Natural killer cell treated with Interleukin-12 subunit alpha and Interleukin-12 subunit beta and Interleukin-15 and Interleukin-18, amount 100 ng/mL, for 72 hours (primary cell): ENCODE data around the gene ST7L. TPM values are rescaled to one million over a fixed set of nuclear protein-coding genes. Genes with fewer than 3 reads are reported as not detected.
A peak's percentile ranks its signal among the peaks of the same experiment; 100 is the strongest.
"Not testable (repeated sequence)": the region's sequence is repeated elsewhere in the genome, so short reads cannot be mapped to it uniquely, and the experiment has no call there.

Experiments used
- ATAC-seq, 2 donors: fragments of 150-1000 bp; cut with Tn5 transposase in 1 of 2; sonication (Bioruptor Pico), chemical (Tn5 transposase) in 1 of 2; 2 replicates each; pipeline ENCODE4 v1.10.0; 2021
- DNase-seq: peaks from one replicate; pipeline ENCODE4 v3.0.0; 2022; ENCODE audit warnings: low spot score
- H3K27ac Mint-ChIP-seq, 2 donors: 1 replicate in 1 of 2; 2 replicates in 1 of 2; pipeline ENCODE4 v1.8.0; 2022; ENCODE audit warnings: mixed read lengths in 2 of 2, mild to moderate bottlenecking in 1 of 2, moderate library complexity in 1 of 2
- H3K27me3 Mint-ChIP-seq, 2 donors: 1 replicate in 1 of 2; 2 replicates in 1 of 2; pipeline ENCODE4 v1.8.0; 2022; ENCODE audit warnings: mixed read lengths in 2 of 2
- H3K36me3 Mint-ChIP-seq: one replicate; pipeline ENCODE4 v1.8.0; 2022; ENCODE audit warnings: mixed read lengths
- H3K4me1 Mint-ChIP-seq, 2 donors: 1 replicate in 1 of 2; 2 replicates in 1 of 2; pipeline ENCODE4 v1.8.0; 2022; ENCODE audit warnings: low read depth in 2 of 2, mixed read lengths in 2 of 2, mild to moderate bottlenecking in 1 of 2
- H3K4me3 Mint-ChIP-seq: one replicate; pipeline ENCODE4 v1.8.0; 2022; ENCODE audit warnings: mixed read lengths
- H3K9me3 Mint-ChIP-seq: 2 replicates; pipeline ENCODE4 v1.8.0; 2022; ENCODE audit warnings: mixed read lengths
- total RNA-seq, 2 donors: library from RNA; stranded (reverse); gene quantifications; one replicate each; pipeline ENCODE4 v1.2.3, GENCODE V29; 2022

ST7L gene
- total RNA-seq, 2 donors from 2014 or later: 11.9 to 19.2 TPM

DNA sequence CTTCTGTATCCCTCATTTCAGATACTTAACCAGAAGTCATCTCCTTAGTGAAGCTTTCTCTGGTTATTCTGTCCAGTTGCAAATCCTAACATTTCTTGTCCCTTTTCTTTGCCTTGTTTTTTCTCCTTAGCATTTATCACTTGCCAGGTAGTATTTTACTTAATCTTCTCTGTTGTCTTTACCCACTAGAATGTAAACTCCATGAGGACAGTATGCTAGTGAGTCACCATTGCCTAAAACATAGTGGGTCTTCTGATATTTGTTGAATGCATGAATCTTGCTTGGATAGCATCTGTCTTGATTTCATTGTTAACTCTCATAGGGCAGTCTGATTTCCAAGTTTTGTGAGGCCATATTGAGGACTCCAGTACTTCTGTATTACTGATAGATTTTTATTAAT, 10.3 kb upstream of the ST7L start:
- Mint-ChIP-seq H3K4me1 (peaks cover 72 to 84% of the 10 kb centered on the region in 2 donors), H3K9me3 (no peaks in the 10 kb centered on the region), H3K27me3 (no peaks in the 10 kb centered on the region), H3K36me3 (peaks cover 27% of the 10 kb centered on the region), H3K27ac (peak overlapping the region; percentile 3 to 6), H3K4me3 (peak overlapping the region; percentile 16)
- ATAC-seq (no peak), DNase-seq (no peak)

DNA sequence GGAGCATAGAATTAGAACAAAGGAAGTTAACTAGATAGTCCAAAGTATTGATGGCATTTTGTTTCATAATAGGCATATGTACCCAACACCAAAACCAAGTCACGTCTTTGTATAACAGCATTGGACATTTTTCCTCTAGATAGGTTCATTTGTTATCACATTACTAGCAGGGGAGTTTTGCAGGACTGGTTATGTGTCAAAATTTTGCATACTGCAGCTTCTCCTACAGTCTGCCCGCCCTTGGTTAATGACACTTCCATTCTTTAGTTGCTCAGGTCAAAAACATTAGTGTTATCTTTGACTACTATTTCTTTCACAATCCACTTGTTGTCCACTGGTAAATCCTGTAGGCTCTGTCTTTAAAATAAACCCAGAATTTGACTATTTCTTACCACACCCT, 9.6 kb upstream of the ST7L start:
- Mint-ChIP-seq H3K27me3 (no peaks in the 10 kb centered on the region), H3K36me3 (peaks cover 22% of the 10 kb centered on the region)
- ATAC-seq: peak in 1 of 2 donors; percentile 77

DNA sequence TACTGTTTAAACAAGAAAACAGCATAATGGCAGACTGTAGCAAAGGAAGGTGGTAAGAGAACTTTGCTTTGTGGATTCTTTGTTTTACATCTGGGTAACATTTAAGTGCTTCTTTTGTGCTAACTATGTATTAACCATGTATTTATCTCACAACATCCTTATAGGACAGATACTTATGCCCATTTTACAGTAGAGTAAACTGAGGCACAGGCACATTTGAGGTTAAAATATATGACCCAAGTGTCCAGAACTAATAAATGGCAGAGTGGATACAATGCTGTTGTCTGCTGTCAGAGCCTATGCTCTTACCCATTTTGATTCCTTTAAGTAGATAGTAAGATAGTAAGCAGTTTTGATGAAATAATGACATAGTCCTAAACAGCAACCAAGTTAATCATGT, 7.9 kb upstream of the ST7L start:
- Mint-ChIP-seq H3K4me1 (peaks cover 65 to 68% of the 10 kb centered on the region in 2 donors), H3K4me3 (no peak overlapping the region), H3K36me3 (peaks cover 19% of the 10 kb centered on the region), H3K27ac (peak overlapping the region in 1 of 2 donors; percentile 15), H3K9me3 (no peaks in the 10 kb centered on the region), H3K27me3 (no peaks in the 10 kb centered on the region)
- ATAC-seq: no peak
- DNase-seq: no peak

More for the DNA sequence above, 9.6 kb upstream of the ST7L start:
- no peak for DNase-seq
- Mint-ChIP-seq H3K9me3 (no peaks in the 10 kb centered on the region), H3K27ac (peak overlapping the region; percentile 6 to 41), H3K4me1 (peaks cover 67 to 77% of the 10 kb centered on the region in 2 donors), H3K4me3 (peak overlapping the region; percentile 37)

DNA sequence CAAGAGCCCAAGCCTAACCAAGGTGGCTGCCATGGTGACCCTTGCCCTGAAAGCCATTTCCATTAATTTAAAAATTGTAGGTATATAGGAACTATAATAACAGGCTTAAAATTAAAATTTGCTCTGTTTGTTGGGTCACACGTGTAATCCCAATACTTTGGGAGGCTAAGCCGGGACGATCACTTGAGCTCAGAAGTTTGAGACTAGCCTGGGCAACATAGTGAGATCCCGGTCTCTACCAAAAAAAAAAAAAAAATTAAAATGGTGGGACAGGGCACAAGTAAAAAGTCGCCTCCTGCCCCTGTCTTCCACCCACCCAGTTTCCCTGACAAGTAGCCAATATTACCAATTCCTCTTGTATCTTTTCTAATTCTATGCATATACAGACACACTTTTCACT, 7.3 kb upstream of the ST7L start:
- no peak for ATAC-seq
- Mint-ChIP-seq H3K4me3 (peak overlapping the region; percentile 18), H3K27me3 (no peaks in the 10 kb centered on the region), H3K36me3 (peaks cover 19% of the 10 kb centered on the region), H3K9me3 (no peaks in the 10 kb centered on the region), H3K27ac (peak overlapping the region; percentile 5 to 15), H3K4me1 (peaks cover 63 to 65% of the 10 kb centered on the region in 2 donors)
- no peak for DNase-seq

DNA sequence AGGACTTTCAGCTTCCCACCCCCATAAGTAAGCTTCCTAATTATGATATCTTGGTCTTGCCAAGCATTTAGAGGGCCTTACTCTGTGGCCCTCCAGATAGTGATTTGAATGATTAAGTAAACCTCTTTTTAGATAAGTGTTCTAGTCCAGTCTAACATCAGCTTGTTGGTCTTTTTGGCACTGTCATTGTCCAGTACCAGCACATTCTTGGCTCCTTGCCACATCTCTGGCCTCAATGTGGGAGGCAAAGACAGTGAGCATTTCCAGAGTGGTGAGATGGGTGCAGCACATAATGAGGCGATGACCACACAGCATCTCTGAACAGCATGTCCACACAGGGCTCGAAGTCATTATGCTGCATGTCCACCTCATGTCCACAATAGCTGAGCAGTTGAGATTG, 6.8 kb upstream of the ST7L start:
- Mint-ChIP-seq H3K27me3 (no peaks in the 10 kb centered on the region), H3K4me3 (peak overlapping the region; percentile 18), H3K27ac (peak overlapping the region in 1 of 2 donors; percentile 5), H3K4me1 (peaks cover 58 to 63% of the 10 kb centered on the region in 2 donors), H3K9me3 (no peaks in the 10 kb centered on the region), H3K36me3 (peaks cover 14% of the 10 kb centered on the region)
- peak in 1 of 2 donors; percentile 38 for ATAC-seq
- DNase-seq: no peak

DNA sequence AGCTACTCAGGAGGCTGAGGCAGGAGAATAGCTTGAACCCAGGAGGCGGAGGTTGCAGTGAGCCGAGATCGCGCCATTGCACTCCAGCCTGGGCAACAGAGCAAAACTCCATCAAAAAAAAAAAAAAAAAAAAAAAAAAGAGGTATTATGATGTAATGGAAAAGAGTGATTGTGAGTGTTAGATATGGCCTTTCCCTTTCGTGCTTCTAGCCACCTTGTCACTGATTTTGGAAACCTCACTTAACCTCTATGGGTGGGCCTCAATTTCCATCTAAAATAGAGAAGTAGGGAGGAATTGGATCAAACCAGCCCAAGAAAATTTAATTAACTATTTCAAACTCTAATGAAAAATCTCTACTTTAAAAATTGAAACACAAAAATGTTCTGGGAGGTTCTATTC, 5.6 kb upstream of the ST7L start:
- not testable (repeated sequence) for ATAC-seq, DNase-seq, H3K27me3 Mint-ChIP-seq, H3K9me3 Mint-ChIP-seq
- peak overlapping the region in 1 of 2 donors; percentile 5 for H3K27ac Mint-ChIP-seq
- peak overlapping the region; percentile 47 for H3K4me3 Mint-ChIP-seq
- peaks cover 51 to 62% of the 10 kb centered on the region in 2 donors for H3K4me1 Mint-ChIP-seq
- H3K36me3 Mint-ChIP-seq: peaks cover 20% of the 10 kb centered on the region

DNA sequence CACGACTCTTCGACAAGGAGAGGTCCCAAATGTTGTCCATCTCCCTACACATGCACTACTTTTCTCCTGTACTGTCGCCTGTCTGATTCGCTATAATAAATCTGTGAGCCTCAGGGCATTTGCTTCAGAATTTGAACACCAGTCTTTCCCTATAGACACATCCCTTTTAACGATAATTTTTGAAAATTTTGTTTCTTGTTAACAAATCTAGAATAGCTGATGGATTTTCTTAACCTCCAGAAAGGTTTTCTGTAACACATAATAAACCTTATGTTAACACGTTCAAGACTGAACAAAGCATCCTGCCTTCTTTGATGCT, 1.4 kb upstream of the ST7L start:
- ATAC-seq (no peak), DNase-seq (no peak)
- H3K27me3 Mint-ChIP-seq: no peaks in the 10 kb centered on the region
- peaks cover 27 to 44% of the 10 kb centered on the region in 2 donors for H3K4me1 Mint-ChIP-seq
- peak overlapping the region; percentile 99 for H3K27ac Mint-ChIP-seq
- peaks cover 8% of the 10 kb centered on the region for H3K36me3 Mint-ChIP-seq
- H3K9me3 Mint-ChIP-seq: no peaks in the 10 kb centered on the region
- H3K4me3 Mint-ChIP-seq: peak overlapping the region; percentile 99

DNA sequence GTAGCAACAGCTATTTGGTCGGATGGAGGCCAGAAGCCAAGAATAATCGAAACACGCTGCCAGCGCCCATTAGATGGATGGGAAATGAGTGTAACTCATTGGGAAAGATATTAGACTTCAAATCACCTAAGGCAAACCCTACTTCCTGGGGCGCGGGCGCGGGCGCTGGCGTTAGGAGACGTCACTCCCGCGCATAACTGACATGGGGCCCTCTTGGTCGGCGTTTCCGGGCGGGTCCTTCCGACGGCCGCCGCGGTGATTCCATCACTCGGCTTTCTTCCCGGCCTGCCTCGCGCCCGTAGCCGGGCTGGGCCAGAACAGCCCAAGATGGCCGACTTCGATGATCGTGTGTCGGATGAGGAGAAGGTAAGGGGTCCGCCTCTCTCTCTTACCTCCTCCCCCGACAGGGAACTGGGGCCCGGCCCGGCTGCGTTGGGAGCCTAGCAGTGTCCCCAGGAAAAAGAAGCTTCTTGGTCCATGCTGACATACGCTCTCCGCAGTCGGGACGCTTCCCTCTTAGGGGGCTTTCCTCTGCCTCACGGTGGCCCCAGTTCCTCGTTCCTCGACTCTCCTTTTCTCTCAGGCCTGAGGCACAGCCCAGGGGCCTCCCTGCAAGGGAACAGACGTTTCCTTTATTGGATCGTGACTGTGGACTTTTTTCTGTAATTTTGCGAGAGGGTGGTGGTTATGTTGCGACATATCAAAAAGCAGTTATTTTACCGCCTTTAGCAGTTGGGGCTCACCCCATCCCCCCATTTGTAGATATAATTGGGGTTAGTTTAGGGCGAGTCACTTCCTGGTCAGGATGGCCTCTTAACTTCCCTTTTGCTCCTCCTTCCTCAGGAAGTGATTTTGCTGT, 806 bp upstream of the ST7L start, which contains the start of gene CAPZA1:
Gene CAPZA1 (plus strand): TSS at position 315 of the 859 bp plus-strand sequence. CDS start 13 bp downstream, at position 328.
- DNase-seq (peak; percentile 95), ATAC-seq (peak; percentile 96 to 98)
- no peaks in the 10 kb centered on the region for H3K9me3 Mint-ChIP-seq
- no peaks in the 10 kb centered on the region for H3K27me3 Mint-ChIP-seq
- peaks cover 8% of the 10 kb centered on the region for H3K36me3 Mint-ChIP-seq
- peaks cover 21 to 38% of the 10 kb centered on the region in 2 donors for H3K4me1 Mint-ChIP-seq
- peak within 1 kb of the TSS; percentile 99 for H3K27ac Mint-ChIP-seq
- H3K4me3 Mint-ChIP-seq: peak within 1 kb of the TSS; percentile 99

DNA sequence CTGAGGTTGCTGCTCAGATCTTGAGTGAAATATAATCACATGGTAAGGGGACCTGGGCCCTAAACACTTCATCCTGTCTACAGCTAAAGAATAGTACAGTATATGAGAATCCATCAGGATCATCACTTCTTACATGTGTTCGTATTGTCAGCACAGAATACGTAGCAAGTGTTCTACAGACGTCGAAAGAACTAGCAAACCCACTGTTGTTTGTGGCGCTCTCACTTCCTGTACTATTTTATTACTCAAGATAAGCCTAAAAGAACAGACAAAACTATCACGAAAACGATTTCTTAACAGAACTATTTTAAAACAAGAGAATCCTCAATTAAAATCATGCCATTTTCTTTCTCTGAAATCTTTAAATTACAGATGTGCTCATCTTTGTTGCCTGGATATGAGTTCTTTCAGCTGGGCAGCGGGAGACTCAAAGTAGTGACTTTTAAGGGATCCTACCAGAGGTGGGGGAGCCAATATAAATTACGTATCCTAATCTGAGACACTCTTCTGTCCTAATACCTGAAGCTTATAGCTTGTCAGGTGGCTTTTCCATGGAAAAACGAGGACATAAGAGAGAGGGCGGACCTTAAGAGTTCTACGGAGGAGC, 724 bp downstream of the ST7L start:
- H3K4me1 Mint-ChIP-seq: peaks cover 18 to 34% of the 10 kb centered on the region in 2 donors
- DNase-seq (no peak), ATAC-seq (peak in 1 of 2 donors; percentile 40)
- peak overlapping the region; percentile 99 for H3K27ac Mint-ChIP-seq
- peak overlapping the region; percentile 99 for H3K4me3 Mint-ChIP-seq
- peaks cover 8% of the 10 kb centered on the region for H3K36me3 Mint-ChIP-seq
- H3K27me3 Mint-ChIP-seq: no peaks in the 10 kb centered on the region
- H3K9me3 Mint-ChIP-seq: no peaks in the 10 kb centered on the region

DNA sequence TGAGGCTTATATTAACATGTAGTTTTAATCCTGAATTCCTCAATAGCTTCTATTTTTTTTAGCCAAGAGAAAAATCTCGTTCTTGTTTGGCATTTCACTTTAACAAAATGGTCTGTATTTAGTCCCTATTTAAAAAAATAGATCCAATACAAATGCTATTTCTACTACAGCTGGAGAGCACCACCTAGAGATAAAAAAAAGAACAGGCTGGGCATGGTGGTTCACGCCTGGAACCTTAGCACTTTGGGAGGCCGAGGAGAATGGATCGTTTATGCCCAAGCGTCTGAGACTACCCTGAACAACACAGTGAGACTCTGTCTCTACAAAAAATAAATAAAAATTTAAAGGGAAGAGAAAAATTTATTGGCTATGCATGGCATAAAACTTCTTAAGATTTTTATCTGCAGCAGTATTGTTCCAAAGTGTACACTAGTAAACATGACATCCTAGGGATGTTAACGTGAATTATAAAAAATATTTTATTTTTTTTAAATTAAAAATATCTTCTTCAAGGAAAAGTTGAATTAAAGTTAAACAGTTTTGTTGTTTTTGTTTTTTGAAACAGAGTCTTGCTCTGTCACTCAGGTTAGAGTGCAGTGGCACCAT, 4.4 kb downstream of the ST7L start:
- H3K4me1 Mint-ChIP-seq: peaks cover 15 to 17% of the 10 kb centered on the region in 2 donors
- H3K9me3 Mint-ChIP-seq: no peaks in the 10 kb centered on the region
- ATAC-seq (no peak), DNase-seq (no peak)
- H3K27me3 Mint-ChIP-seq: no peaks in the 10 kb centered on the region
- H3K36me3 Mint-ChIP-seq: peaks cover 4% of the 10 kb centered on the region
- H3K4me3 Mint-ChIP-seq: no peak overlapping the region
- H3K27ac Mint-ChIP-seq: no peak overlapping the region

DNA sequence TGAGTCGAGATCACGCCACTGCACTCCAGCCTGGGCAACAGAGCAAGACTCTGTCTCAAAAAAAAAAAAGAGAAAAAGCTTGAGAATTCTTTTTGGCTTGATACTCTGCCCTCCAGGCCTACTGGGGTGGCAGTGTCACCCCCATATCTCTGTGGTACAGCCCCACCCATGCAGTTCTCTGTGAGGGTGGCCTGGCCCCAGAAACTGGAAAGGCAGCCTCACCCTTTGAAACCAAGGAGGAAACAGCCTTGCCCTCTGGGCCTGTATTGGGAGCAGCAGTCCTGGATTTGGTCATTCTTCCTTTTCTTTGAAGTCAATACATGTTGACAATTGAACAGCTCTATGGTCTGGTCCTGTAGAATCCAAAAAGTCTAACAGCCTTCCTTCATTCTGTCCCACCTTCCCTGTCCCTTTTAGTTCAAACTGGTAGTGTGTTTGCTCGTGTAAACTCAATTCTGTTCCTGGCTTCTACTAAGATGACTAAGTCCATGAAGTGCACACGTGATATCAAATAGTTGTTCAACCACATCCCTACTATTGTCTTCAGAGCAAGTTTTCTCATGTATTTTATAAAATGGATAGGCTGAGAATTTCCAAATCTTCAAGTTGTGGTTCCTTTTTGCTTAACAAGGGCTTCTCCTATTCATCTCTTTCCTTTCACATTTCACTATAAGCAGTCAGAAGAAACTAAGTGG, 13.2 kb downstream of the ST7L start:
- H3K27me3 Mint-ChIP-seq: no peaks in the 10 kb centered on the region

DNA sequence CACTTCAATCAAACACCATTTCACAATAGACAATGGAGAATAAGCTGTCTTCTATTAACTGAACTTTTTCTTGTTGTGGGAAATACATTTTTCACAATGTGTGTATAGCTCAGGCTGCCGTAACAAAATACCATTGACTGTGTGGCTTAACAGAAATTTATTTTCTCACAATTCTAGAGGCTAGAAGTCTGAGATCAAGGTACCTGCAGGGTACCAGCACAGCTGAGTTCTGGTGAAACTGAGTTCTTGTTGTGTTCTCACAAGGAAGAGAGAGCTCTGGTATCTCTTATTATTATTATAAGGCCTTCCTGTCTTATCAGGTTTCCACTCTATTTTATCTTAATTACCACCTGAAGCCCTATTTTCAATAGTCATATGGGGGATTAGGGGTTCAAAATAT, 15.4 kb downstream of the ST7L start:
- peaks cover 7% of the 10 kb centered on the region for H3K36me3 Mint-ChIP-seq
- ATAC-seq: no peak

More for the DNA sequence above, 13.2 kb downstream of the ST7L start:
- DNase-seq (no peak), ATAC-seq (peak in 1 of 2 donors; percentile 63)
- H3K4me3 Mint-ChIP-seq: no peak overlapping the region
- peaks cover 0 to 11% of the 10 kb centered on the region in 2 donors for H3K4me1 Mint-ChIP-seq
- no peaks in the 10 kb centered on the region for H3K9me3 Mint-ChIP-seq
- H3K36me3 Mint-ChIP-seq: peaks cover 9% of the 10 kb centered on the region
- H3K27ac Mint-ChIP-seq: no peak overlapping the region

DNA sequence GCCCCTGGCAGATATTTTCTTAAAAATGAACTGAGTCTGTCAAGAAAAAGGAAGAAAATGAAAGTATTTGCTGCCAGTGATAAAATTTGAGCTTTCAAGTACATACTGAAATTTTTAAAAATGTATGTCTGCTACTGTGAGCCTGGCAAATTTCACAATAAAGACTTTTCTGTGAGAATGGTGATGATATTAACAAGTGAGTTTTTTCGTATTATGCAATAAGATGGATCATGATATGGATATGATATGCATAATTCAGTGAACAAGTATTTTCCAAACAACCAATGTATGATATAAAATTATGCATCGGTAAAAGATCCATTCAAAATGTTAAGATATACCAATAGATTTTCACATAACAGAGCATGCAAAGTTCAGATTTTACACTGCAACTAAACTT, 15.9 kb downstream of the ST7L start:
- DNase-seq: no peak
- no peak overlapping the region for H3K4me3 Mint-ChIP-seq
- H3K9me3 Mint-ChIP-seq: no peaks in the 10 kb centered on the region
- H3K27ac Mint-ChIP-seq: no peak overlapping the region
- peaks cover 7% of the 10 kb centered on the region for H3K36me3 Mint-ChIP-seq
- peaks cover 0 to 9% of the 10 kb centered on the region in 2 donors for H3K4me1 Mint-ChIP-seq
- ATAC-seq: no peak
- H3K27me3 Mint-ChIP-seq: no peaks in the 10 kb centered on the region

More for the DNA sequence above, 15.4 kb downstream of the ST7L start:
- DNase-seq: no peak
- Mint-ChIP-seq H3K4me3 (no peak overlapping the region), H3K4me1 (peaks cover 0 to 9% of the 10 kb centered on the region in 2 donors), H3K9me3 (no peaks in the 10 kb centered on the region), H3K27me3 (no peaks in the 10 kb centered on the region), H3K27ac (no peak overlapping the region)
